HCT116 (cell line): ENCODE results near the gene RAD51D. TPM values are rescaled to one million over a fixed set of nuclear protein-coding genes. Genes with fewer than 3 reads are reported as not detected.

Experiments used
- ATAC-seq: fragments of 200-7000 bp; cut with Tn5 transposase; 2 replicates; pipeline ENCODE4 v1.9.1; 2020; ENCODE audit warnings: mild to moderate bottlenecking, moderate library complexity
- BruUV-seq: library from RNA; stranded (reverse); fragments of 400-500 nt; replicated peaks from 2 replicates; lab custom pipeline; 2021; lab: Mats Ljungman, UMichigan
- CTCF ChIA-PET: fragments of 300-600 bp; sonication (Branson Sonifier 250); formaldehyde crosslinking; loops from one replicate; lab custom pipeline; 2021; ENCODE audit warnings: antibody characterized with exemption; lab: Charles Lee
- POLR2A ChIA-PET: fragments of 300-600, 350-600 bp; sonication (Branson Sonifier 250); formaldehyde crosslinking; loops from one replicate; lab custom pipeline; 2021; ENCODE audit warnings: antibody characterized with exemption; lab: Charles Lee
- RAD21 ChIA-PET, 2 experiments: fragments of 300-600 bp; sonication (Branson Sonifier 250); formaldehyde crosslinking; loops; one replicate each; lab custom pipeline; 2023; ENCODE audit warnings: low total read pairs in 2 of 2; ENCODE audit not compliant: uncharacterized antibody in 2 of 2, unreplicated experiment in 2 of 2, low non-redundant PET in 1 of 2; lab: Charles Lee
- DNase-seq: peaks from one replicate; pipeline ENCODE4 v3.0.0-alpha.2; 2010; ENCODE audit warnings: low read depth, low spot score
- H2AFZ ChIP-seq: fragments of 200-600 bp; shearing (Covaris generic), sonication (generic); 2 replicates; pipeline ENCODE4 v1.6.1; 2017; ENCODE audit warnings: low read depth, mixed run types, mixed read lengths, antibody characterized with exemption, low read length; ENCODE audit not compliant: poor library complexity, severe bottlenecking
- H3K27ac ChIP-seq: 2 replicates; pipeline ENCODE4 v1.5.1; 2012; ENCODE audit warnings: low read depth, low read length
- H3K27me3 ChIP-seq: fragments of 200-600 bp; sonication (generic); 2 replicates; pipeline ENCODE4 v1.6.1; 2016; ENCODE audit warnings: mixed run types, low read length, mixed read lengths; ENCODE audit not compliant: insufficient read depth
- H3K36me3 ChIP-seq, 2 experiments: fragments of 200-500 bp in 1 of 2; fragments of 200-600 bp in 1 of 2; sonication (Bioruptor generic) in 1 of 2; sonication (generic) in 1 of 2; 2 replicates each; pipeline versions ENCODE4 v1.5.1 to v1.6.1; 2014 to 2016; ENCODE audit warnings: low read length in 2 of 2, inconsistent platforms in 1 of 2, mixed read lengths in 1 of 2, mixed run types in 1 of 2; ENCODE audit not compliant: insufficient read depth in 2 of 2, control insufficient read depth in 1 of 2
- H3K4me1 ChIP-seq, 2 experiments: fragments of 200-600 bp in 1 of 2; sonication (generic) in 1 of 2; 2 replicates each; pipeline versions ENCODE4 v1.5.1 to v1.6.1; 2012 to 2017; ENCODE audit warnings: low read length in 2 of 2, inconsistent platforms in 1 of 2, mild to moderate bottlenecking in 1 of 2, mixed read lengths in 1 of 2, mixed run types in 1 of 2, moderate library complexity in 1 of 2; ENCODE audit not compliant: insufficient read depth in 2 of 2, control insufficient read depth in 1 of 2
- H3K4me2 ChIP-seq: fragments of 200-600 bp; sonication (generic); 2 replicates; pipeline ENCODE4 v1.6.1; 2017; ENCODE audit warnings: mixed run types, low read length, mixed read lengths
- H3K4me3 ChIP-seq, 2 experiments: fragments of 200-600 bp in 1 of 2; sonication (generic) in 1 of 2; replicated peaks in 1 of 2; 2 replicates each; pipeline ENCODE4 v1.5.1; 2011 to 2016; ENCODE audit warnings: low read length in 2 of 2, control low read depth in 1 of 2, low read depth in 1 of 2, mild to moderate bottlenecking in 1 of 2, mixed read lengths in 1 of 2, mixed run types in 1 of 2
- H3K79me2 ChIP-seq: fragments of 200-600 bp; sonication (generic); 2 replicates; pipeline ENCODE4 v1.6.1; 2017; ENCODE audit warnings: mild to moderate bottlenecking, mixed run types, low read length, moderate library complexity, mixed read lengths; ENCODE audit not compliant: insufficient read depth
- H3K9ac ChIP-seq: fragments of 200-600 bp; sonication (generic); 2 replicates; pipeline ENCODE4 v1.6.1; 2016; ENCODE audit warnings: low read length, mixed read lengths
- H3K9me2 ChIP-seq: fragments of 200-600 bp; sonication (generic), shearing (Covaris generic); 2 replicates; pipeline ENCODE4 v1.6.1; 2017; ENCODE audit warnings: mixed run types, mild to moderate bottlenecking, moderate library complexity; ENCODE audit not compliant: insufficient read depth
- H3K9me3 ChIP-seq, 2 experiments: fragments of 200-500 bp in 1 of 2; fragments of 200-600 bp in 1 of 2; sonication (Bioruptor generic) in 1 of 2; sonication (generic) in 1 of 2; 2 replicates each; pipeline ENCODE4 v1.6.1; 2014 to 2017; ENCODE audit warnings: low read length in 2 of 2, mixed read lengths in 2 of 2, inconsistent platforms in 1 of 2, low read depth in 1 of 2, mild to moderate bottlenecking in 1 of 2, mixed run types in 1 of 2, moderate library complexity in 1 of 2; ENCODE audit not compliant: control insufficient read depth in 1 of 2, insufficient read depth in 1 of 2
- H4K20me1 ChIP-seq: fragments of 200-600 bp; sonication (generic), shearing (Covaris generic); 2 replicates; pipeline ENCODE4 v1.6.1; 2017; ENCODE audit warnings: mixed run types, mild to moderate bottlenecking, moderate library complexity; ENCODE audit not compliant: insufficient read depth
- CTCF ChIP-seq, 3 experiments: fragments of 200-600 bp in 1 of 3; sonication (generic) in 1 of 3; IDR thresholded peaks in 2 of 3; conservative IDR thresholded peaks in 1 of 3; 2 replicates each; pipeline ENCODE4 v1.5.1; 2012 to 2017; ENCODE audit warnings: low read depth in 2 of 3, low read length in 2 of 3, antibody characterized with exemption in 1 of 3, borderline replicate concordance in 1 of 3, control low read depth in 1 of 3, mild to moderate bottlenecking in 1 of 3, mixed read lengths in 1 of 3, mixed run types in 1 of 3, moderate library complexity in 1 of 3; ENCODE audit not compliant: insufficient read depth in 1 of 3
- EZH2phosphoT487 ChIP-seq: fragments of 200-600 bp; IDR thresholded peaks from 2 replicates; pipeline ENCODE4 v1.6.1; 2018; ENCODE audit warnings: antibody characterized with exemption, borderline replicate concordance
- FOSL1 ChIP-seq: IDR thresholded peaks from 2 replicates; pipeline ENCODE4 v1.6.1; 2012; ENCODE audit warnings: low read depth
- POLR2AphosphoS5 ChIP-seq: IDR thresholded peaks from 2 replicates; pipeline ENCODE4 v1.6.1; 2011; ENCODE audit warnings: mild to moderate bottlenecking, low read depth, low read length, moderate library complexity
- RAD21 ChIP-seq: IDR thresholded peaks from 2 replicates; pipeline ENCODE4 v1.6.1; 2012; ENCODE audit warnings: low read depth, mild to moderate bottlenecking
- REST ChIP-seq: IDR thresholded peaks from 2 replicates; pipeline ENCODE4 v1.6.1; 2012; ENCODE audit warnings: low read depth
- SP1 ChIP-seq: IDR thresholded peaks from 2 replicates; pipeline ENCODE4 v1.6.1; 2012; ENCODE audit warnings: low read depth
- YY1 ChIP-seq: IDR thresholded peaks from 2 replicates; pipeline ENCODE4 v1.6.1; 2011; ENCODE audit warnings: low read length, low read depth, moderate library complexity, mild to moderate bottlenecking; ENCODE audit not compliant: insufficient replicate concordance; ENCODE audit errors: extremely low read depth
- ZFX ChIP-seq: fragments of 450-650 bp; IDR thresholded peaks from 2 replicates; pipeline ENCODE4 v1.6.1; 2017
- intact Hi-C: fragments of 100-400 bp; cut with micrococcal nuclease; formaldehyde crosslinking; loops from 2 replicates; pipeline ENCODE4 v1.10.0; 2022
- total RNA-seq: library from RNA; stranded (reverse); gene quantifications from one replicate; pipeline ENCODE4 v1.2.1, GENCODE V29; 2021; ENCODE audit not compliant: unreplicated experiment

RAD51D gene
- total RNA-seq, 1 experiment from 2014 or later = 12.9 TPM

GRCh38 chr17:35052241-35052610 lies 67.4 kb downstream of the RAD51D start:
- ATAC-seq (no peak), DNase-seq (no peak)
- Histone ChIP-seq H3K27me3 (no peaks in the 10 kb centered on the region), H3K79me2 (peaks cover 20% of the 10 kb centered on the region), H3K9ac (no peak overlapping the region), H3K4me1 (peaks cover 4 to 6% of the 10 kb centered on the region in 2 experiments; a peak in 3 of 4 replicates), H3K36me3 (no peaks in the 10 kb centered on the region), H4K20me1 (no peaks in the 10 kb centered on the region), H3K9me3 (no peaks in the 10 kb centered on the region), H2AFZ (no peak overlapping the region), H3K4me3 (no peak overlapping the region), H3K27ac (no peak overlapping the region), H3K4me2 (no peak overlapping the region), H3K9me2 (no peaks in the 10 kb centered on the region)
- ChIA-PET POLR2A (no interaction called here), RAD21 (no interaction called here), CTCF (no interaction called here)
- BruUV-seq = no TSS peak
- intact Hi-C loops = no loop called here
- no peak for TF ChIP-seq POLR2AphosphoS5
- no peak for TF ChIP-seq ZFX
- TF ChIP-seq CTCF (IDR thresholded peaks at IDR 0.05 in 2 of 3, conservative IDR thresholded peaks at IDR 0.05 in 1 of 3; ENCODE audit: borderline replicate concordance in 1 of 3, insufficient read depth in 1 of 3, low read depth in 2 of 3, low read length in 2 of 3) = no peak
- no peak for TF ChIP-seq FOSL1
- TF ChIP-seq EZH2phosphoT487 = no peak
- TF ChIP-seq, all 23 proteins: peak for 0

GRCh38 chr17:35051579-35052240 lies 68.0 kb downstream of the RAD51D start:
- RAD21 ChIA-PET = no interaction called here
- no peak overlapping the region for H3K27ac ChIP-seq
- no peaks in the 10 kb centered on the region for H4K20me1 ChIP-seq
- CTCF ChIA-PET = no interaction called here
- no peaks in the 10 kb centered on the region for H3K36me3 ChIP-seq
- ATAC-seq (no peak), DNase-seq (no peak)
- H3K9me2 ChIP-seq = no peaks in the 10 kb centered on the region
- POLR2A ChIA-PET = no interaction called here
- no TSS peak for BruUV-seq
- H2AFZ ChIP-seq = no peak overlapping the region
- H3K4me1 ChIP-seq = peaks cover 4 to 9% of the 10 kb centered on the region in 2 experiments; a peak in 2 of 4 replicates
- no peak overlapping the region for H3K9ac ChIP-seq
- H3K4me2 ChIP-seq = no peak overlapping the region
- no peaks in the 10 kb centered on the region for H3K27me3 ChIP-seq
- H3K9me3 ChIP-seq = no peaks in the 10 kb centered on the region
- no peak overlapping the region for H3K4me3 ChIP-seq
- intact Hi-C loops = no loop called here
- TF ChIP-seq REST (no peak), SP1 (no peak), YY1 (no peak), RAD21 (no peak)
- H3K79me2 ChIP-seq = peaks cover 20% of the 10 kb centered on the region
